ENCODE measurements around the gene CYP1A2. TPM values are rescaled to one million over a fixed set of nuclear protein-coding genes. Genes with fewer than 3 reads are reported as not detected.

The CYP1A2 gene
- total and polyA plus RNA-seq, 2 of the 13 experiments (the other 11 are each of a cell fraction or from before 2014, with no cell fraction given): 0.07 TPM; not detected in 1

GRCh38 chr15:74730619-74731316 is 17.9 kb upstream of the CYP1A2 start (continued):
- TF ChIP-seq ZNF687 (CRISPR knock-in tag; IDR thresholded peaks at IDR 0.05): peak; percentile 84
- TF ChIP-seq IRF2 (CRISPR knock-in tag; IDR thresholded peaks at IDR 0.05): peak; percentile 70; the same call in 1 of the 2 replicates
- TF ChIP-seq SMARCE1 (IDR thresholded peaks at IDR 0.05; ENCODE audit: borderline replicate concordance): no peak
- TF ChIP-seq NFIC (IDR thresholded peaks at IDR 0.05; ENCODE audit: low read length): peak; percentile 78; the same call in 1 of the 2 replicates
- TF ChIP-seq HNRNPUL1 (IDR thresholded peaks at IDR 0.05; ENCODE audit: low read depth, low read length): no peak
- no peak for TF ChIP-seq TAF15 (IDR thresholded peaks at IDR 0.05; ENCODE audit: low read depth, low read length, poor library complexity, severe bottlenecking)
- TF ChIP-seq POLR2A (IDR thresholded peaks at IDR 0.05; ENCODE audit: insufficient read depth in 1 of 2, low read depth in 2 of 2, low read length in 2 of 2): peak in 1 of 2 experiments; percentile 26; a peak in 3 of 4 replicates
- TF ChIP-seq DRAP1 (CRISPR knock-in tag; IDR thresholded peaks at IDR 0.05): 0 out of 2 replicates have a peak, but pooled peaks have one; percentile 63
- TF ChIP-seq BORCS8-MEF2B (CRISPR knock-in tag; IDR thresholded peaks at IDR 0.05): no peak
- peak; percentile 97; the same call in 1 of the 2 replicates for TF ChIP-seq ZNF292 (CRISPR knock-in tag; IDR thresholded peaks at IDR 0.05; ENCODE audit: borderline replicate concordance, low read depth)
- TF ChIP-seq MTERF4 (CRISPR knock-in tag; IDR thresholded peaks at IDR 0.05): no peak
- TF ChIP-seq NR1H2 (CRISPR knock-in tag; IDR thresholded peaks at IDR 0.05; ENCODE audit: borderline replicate concordance, low read depth): no peak
- TF ChIP-seq ZNF552 (CRISPR knock-in tag; IDR thresholded peaks at IDR 0.05; ENCODE audit: borderline replicate concordance): peak; percentile 90
- no peak for TF ChIP-seq STAT5B (CRISPR knock-in tag; IDR thresholded peaks at IDR 0.05)
- TF ChIP-seq RBAK (CRISPR knock-in tag; IDR thresholded peaks at IDR 0.05): no peak
- peak; percentile 28; the same call in 1 of the 2 replicates for TF ChIP-seq ZSCAN9 (CRISPR knock-in tag; IDR thresholded peaks at IDR 0.05; ENCODE audit: borderline replicate concordance)
- TF ChIP-seq ZNF746 (CRISPR knock-in tag; IDR thresholded peaks at IDR 0.05): peak; percentile 84
